ENCODE results near the gene ENTREP3.

GRCh38 chr1:155255243-155256007 lies at the start of gene ENTREP3:
- TF ChIP-seq CTCF (IDR thresholded peaks at IDR 0.05), result peak in 1 of 6 experiments; percentile 12
- TF ChIP-seq POLR2A (IDR thresholded peaks at IDR 0.05), result peak in 1 of 2 donors; percentile 62

Data from thyroid gland (tissue), 4 donors.